OCI-LY7 (cell line): ENCODE measurements around the gene SF3B6. TPM values are rescaled to one million over a fixed set of nuclear protein-coding genes. Genes with fewer than 3 reads are reported as not detected.

Source experiments
- BruUV-seq: library from RNA; stranded (reverse); fragments of 400-500 nt; replicated peaks from 2 replicates; lab custom pipeline; 2021; lab: Mats Ljungman, UMichigan
- CTCF ChIA-PET: fragments of 300-600 bp; sonication (Branson Sonifier 250); formaldehyde crosslinking; loops from one replicate; lab custom pipeline; 2022; ENCODE audit warnings: antibody characterized with exemption; ENCODE audit not compliant: unreplicated experiment; lab: Charles Lee
- POLR2A ChIA-PET: fragments of 300-600 bp; sonication (Branson Sonifier 250); formaldehyde crosslinking; loops from one replicate; lab custom pipeline; 2022; ENCODE audit warnings: antibody characterized with exemption; lab: Charles Lee
- DNase-seq: peaks from one replicate; pipeline ENCODE4 v3.0.0-alpha.2; 2015; ENCODE audit warnings: low spot score
- H2AFZ ChIP-seq: fragments of 200-600 bp; sonication (generic), shearing (Covaris generic); 2 replicates; pipeline ENCODE4 v1.6.1; 2014; ENCODE audit warnings: mild to moderate bottlenecking, antibody characterized with exemption, low read length, moderate library complexity
- H3K27ac ChIP-seq: fragments of 200-600 bp; sonication (generic); 2 replicates; pipeline ENCODE4 v1.5.1; 2014; ENCODE audit warnings: mixed run types, low read depth, mild to moderate bottlenecking, moderate library complexity, low read length, inconsistent platforms; ENCODE audit not compliant: poor library complexity, severe bottlenecking
- H3K36me3 ChIP-seq: fragments of 200-600 bp; sonication (generic); 2 replicates; pipeline ENCODE4 v1.6.1; 2014; ENCODE audit warnings: mild to moderate bottlenecking, antibody characterized with exemption, low read length, moderate library complexity, mixed read lengths; ENCODE audit not compliant: insufficient read depth
- H3K4me1 ChIP-seq: fragments of 200-600 bp; sonication (generic); 2 replicates; pipeline ENCODE4 v1.5.1; 2014; ENCODE audit warnings: mild to moderate bottlenecking, low read length; ENCODE audit not compliant: insufficient read depth, poor library complexity, severe bottlenecking
- H3K4me2 ChIP-seq: fragments of 200-600 bp; sonication (generic); 2 replicates; pipeline ENCODE4 v1.6.1; 2014; ENCODE audit warnings: mild to moderate bottlenecking, low read length
- H3K4me3 ChIP-seq: fragments of 200-600 bp; sonication (generic); 2 replicates; pipeline ENCODE4 v1.5.1; 2014; ENCODE audit warnings: mild to moderate bottlenecking, low read depth, low read length; ENCODE audit not compliant: poor library complexity, severe bottlenecking
- H3K79me2 ChIP-seq: fragments of 200-600 bp; sonication (generic); 2 replicates; pipeline ENCODE4 v1.6.1; 2016; ENCODE audit warnings: low read depth, mild to moderate bottlenecking, low read length, moderate library complexity, mixed read lengths; ENCODE audit not compliant: insufficient read depth
- H3K9me2 ChIP-seq: fragments of 200-600 bp; sonication (generic); 2 replicates; pipeline ENCODE4 v1.6.1; 2016; ENCODE audit warnings: mild to moderate bottlenecking, low read length, mixed read lengths; ENCODE audit not compliant: insufficient read depth
- H3K9me3 ChIP-seq: fragments of 200-600 bp; sonication (generic); 2 replicates; pipeline ENCODE4 v1.6.1; 2014; ENCODE audit warnings: mild to moderate bottlenecking, mixed run types, low read length, mixed read lengths
- H4K20me1 ChIP-seq: fragments of 200-600 bp; sonication (generic); 2 replicates; pipeline ENCODE4 v1.6.1; 2014; ENCODE audit warnings: mild to moderate bottlenecking, antibody characterized with exemption, low read length, moderate library complexity, mixed read lengths; ENCODE audit not compliant: insufficient read depth
- CTCF ChIP-seq: fragments of 200-600 bp; sonication (generic); conservative IDR thresholded peaks from 2 replicates; pipeline ENCODE4 v1.5.1; 2014; ENCODE audit warnings: mild to moderate bottlenecking, antibody characterized with exemption, low read length, moderate library complexity, mixed read lengths
- EZH2phosphoT487 ChIP-seq: fragments of 200-600 bp; sonication (generic); IDR thresholded peaks from 2 replicates; pipeline ENCODE4 v1.6.1; 2018; ENCODE audit warnings: low read depth, borderline replicate concordance, mild to moderate bottlenecking, mixed run types, antibody characterized with exemption, low read length, moderate library complexity, mixed read lengths
- intact Hi-C: fragments of 100-400 bp; cut with micrococcal nuclease; formaldehyde crosslinking; loops from one replicate; pipeline ENCODE4 v1.10.0; 2022; ENCODE audit not compliant: unreplicated experiment
- total RNA-seq, 2 experiments: library from RNA; depleted of rRNA in 1 of 2; stranded (reverse); fragments of >200 nt in 1 of 2; shearing (Covaris generic) in 1 of 2; gene quantifications; 2 replicates each; pipeline ENCODE4 v1.2.3, GENCODE V29; 2014 to 2022

The SF3B6 gene
- total RNA-seq, 2 experiments from 2014 or later, result 112 to 143 TPM

- no peak overlapping the region for H3K4me2 ChIP-seq
- intact Hi-C loops, result no loop called here
- H3K4me3 ChIP-seq, result no peak overlapping the region
- H3K9me2 ChIP-seq, result no peaks in the 10 kb centered on the region
- no peak for TF ChIP-seq EZH2phosphoT487
- TF ChIP-seq CTCF, result no peak
- peaks cover 42% of the 10 kb centered on the region for H3K79me2 ChIP-seq
- no peak overlapping the region for H3K27ac ChIP-seq
- H4K20me1 ChIP-seq, result no peaks in the 10 kb centered on the region
- H3K9me3 ChIP-seq, result no peaks in the 10 kb centered on the region
- ChIA-PET CTCF (no interaction called here), POLR2A (no interaction called here)
- no TSS peak for BruUV-seq
- DNase-seq, result no peak
- peaks cover 67% of the 10 kb centered on the region for H3K36me3 ChIP-seq
- H3K4me1 ChIP-seq, result peaks cover 11% of the 10 kb centered on the region
- no peak overlapping the region for H2AFZ ChIP-seq
Measured at GRCh38 chr2:24072259-24072658, 3.9 kb downstream of the SF3B6 start.

GRCh38 chr2:24065341-24065740 lies 10.8 kb downstream of the SF3B6 start:
- H4K20me1 ChIP-seq, result no peaks in the 10 kb centered on the region
- H3K36me3 ChIP-seq, result peaks cover 50% of the 10 kb centered on the region
- no peaks in the 10 kb centered on the region for H3K9me3 ChIP-seq
- POLR2A ChIA-PET, result interaction anchor here (1.1 to 2.0 kb wide), 3 partner anchors 18 to 232 kb away, joined by 3 to 9 read pairs (median 6); partner anchors contain the start of genes ATAD2B and WDCP
- H2AFZ ChIP-seq, result no peak overlapping the region
- no peaks in the 10 kb centered on the region for H3K4me1 ChIP-seq
- no peak overlapping the region for H3K4me2 ChIP-seq
- H3K79me2 ChIP-seq, result no peaks in the 10 kb centered on the region
- H3K4me3 ChIP-seq, result no peak overlapping the region
- H3K9me2 ChIP-seq, result no peaks in the 10 kb centered on the region
- intact Hi-C loops, result no loop called here
- TF ChIP-seq CTCF (no peak), EZH2phosphoT487 (no peak)
- BruUV-seq, result no TSS peak
- CTCF ChIA-PET, result interaction anchor here (0.6 kb wide), 1 partner anchor 99 kb away, joined by 3 read pairs; no protein-coding TSS in a partner anchor
- DNase-seq, result no peak
- no peak overlapping the region for H3K27ac ChIP-seq

GRCh38 chr2:24058564-24059271 lies 17.4 kb downstream of the SF3B6 start:
- no peak overlapping the region; the same call in 1 of the 2 replicates for H2AFZ ChIP-seq
- ChIA-PET POLR2A (interaction anchor here (1.6 kb wide), 1 partner anchor 11 kb away, joined by 9 read pairs; the partner anchor contains the start of gene WDCP), CTCF (interaction anchor here (1.1 kb wide), 1 partner anchor 12 kb away, joined by 3 read pairs; the partner anchor contains the start of gene WDCP)
- no peaks in the 10 kb centered on the region for H3K36me3 ChIP-seq
- no peaks in the 10 kb centered on the region for H3K9me2 ChIP-seq
- H3K9me3 ChIP-seq, result no peaks in the 10 kb centered on the region
- no peaks in the 10 kb centered on the region for H3K79me2 ChIP-seq
- H3K4me2 ChIP-seq, result no peak overlapping the region
- no peak overlapping the region for H3K4me3 ChIP-seq
- no peak for DNase-seq
- H4K20me1 ChIP-seq, result no peaks in the 10 kb centered on the region
- TF ChIP-seq EZH2phosphoT487 (no peak), CTCF (no peak)
- no peak overlapping the region for H3K27ac ChIP-seq
- no peaks in the 10 kb centered on the region for H3K4me1 ChIP-seq
- intact Hi-C loops, result no loop called here
- BruUV-seq, result no TSS peak
